Stimulated activated CD4-positive, alpha-beta T cell treated with anti-CD3 and anti-CD28 coated beads, Interleukin-1b, Interleukin-23, amount 100 ng/mL, for 1 hour (primary cell): ENCODE measurements around the gene AQP5.

Source experiments
- DNase-seq, 2 donors: peaks; one replicate each; pipeline ENCODE4 v3.0.0-alpha.2; 2020; ENCODE audit warnings: low read depth in 2 of 2

The AQP5 gene

GRCh38 chr12:49950273-49951251, 11.1 kb upstream of the AQP5 start, which contains the start of gene AQP2:
TSS of gene AQP2 (plus strand) at chr12:49950737. CDS start at chr12:49950831, 94 bp downstream.
- DNase-seq = no peak

DNA sequence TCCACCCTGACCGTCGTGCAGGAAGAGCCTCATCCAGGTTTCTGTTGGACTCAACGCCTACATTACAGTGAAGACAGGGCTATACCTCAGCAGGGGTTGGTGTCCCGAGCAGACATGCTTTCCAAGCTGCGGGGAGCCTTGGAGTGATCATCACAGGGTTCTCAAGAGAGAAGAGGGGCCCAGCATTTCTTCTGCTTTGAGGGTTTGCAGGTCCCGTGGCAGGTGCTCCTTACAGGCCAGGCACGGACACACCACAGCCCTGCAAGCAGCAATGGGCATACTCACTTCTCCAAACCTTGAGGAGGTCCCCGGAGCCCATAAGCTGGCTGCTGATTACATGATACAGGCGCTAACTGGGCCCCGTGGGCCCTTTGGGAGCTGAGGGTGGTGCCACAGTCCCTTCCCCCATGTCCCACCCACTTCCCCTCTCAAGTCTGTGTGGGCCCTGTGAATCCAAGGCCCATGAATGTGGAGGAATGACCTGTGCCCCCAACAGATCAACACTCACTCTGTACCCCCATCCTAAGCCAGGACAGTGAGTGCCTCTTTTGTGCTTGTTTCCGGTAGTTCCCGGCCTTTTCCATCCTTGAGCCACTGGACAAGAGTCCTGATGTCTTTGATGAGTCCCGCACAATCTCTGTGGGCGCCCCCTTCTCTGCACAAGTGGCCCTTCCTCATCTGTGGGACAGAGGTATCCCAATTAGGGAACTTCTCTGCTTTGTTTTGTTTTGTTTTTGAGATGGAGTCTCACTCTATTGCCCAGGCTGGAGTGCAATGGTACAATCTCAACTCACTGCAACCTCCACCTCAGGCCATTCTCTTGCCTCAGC, 10.0 kb upstream of the AQP5 start:
- DNase-seq = no peak

- DNase-seq = no peak
Observed at GRCh38 chr12:49952391-49953055, 9.1 kb upstream of the AQP5 start.

GRCh38 chr12:49953151-49953550, 8.5 kb upstream of the AQP5 start:
- DNase-seq = no peak

DNA sequence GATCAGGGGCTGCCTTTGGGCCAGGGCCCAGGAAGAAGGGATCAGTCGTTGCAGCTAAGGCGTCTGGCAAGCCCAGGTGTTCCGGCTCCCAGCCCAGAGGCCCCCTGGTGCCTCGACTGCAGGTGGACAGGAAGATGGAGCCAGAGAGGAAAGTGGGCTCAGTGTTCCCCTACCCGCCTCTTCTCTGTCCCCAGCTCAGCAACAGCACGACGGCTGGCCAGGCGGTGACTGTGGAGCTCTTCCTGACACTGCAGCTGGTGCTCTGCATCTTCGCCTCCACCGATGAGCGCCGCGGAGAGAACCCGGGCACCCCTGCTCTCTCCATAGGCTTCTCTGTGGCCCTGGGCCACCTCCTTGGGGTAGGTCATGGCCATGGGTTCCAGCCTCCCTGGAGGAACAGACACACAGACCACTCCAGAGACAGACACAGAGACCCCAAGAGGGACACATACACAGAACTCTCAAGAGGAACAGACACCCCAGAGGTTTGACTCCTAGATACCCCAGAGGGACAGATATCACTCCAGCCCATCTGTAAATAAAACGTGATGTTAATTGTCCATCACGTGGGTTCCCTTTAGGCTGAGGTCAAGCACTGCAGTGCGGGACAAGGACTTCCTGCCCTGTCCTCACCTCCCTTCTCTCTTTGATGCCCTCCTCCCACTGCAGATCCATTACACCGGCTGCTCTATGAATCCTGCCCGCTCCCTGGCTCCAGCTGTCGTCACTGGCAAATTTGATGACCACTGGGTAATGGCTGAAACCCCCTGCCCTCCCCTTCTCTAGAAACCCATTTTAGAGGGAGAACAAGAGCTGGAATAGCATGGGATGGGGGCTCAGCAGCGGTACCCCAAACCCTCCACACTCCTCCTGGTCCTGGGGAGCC, 7.5 kb upstream of the AQP5 start:
- DNase-seq = no peak

- DNase-seq = no peak
Observed at GRCh38 chr12:49954863-49955830, 6.5 kb upstream of the AQP5 start.

- no peak for DNase-seq
Observed at GRCh38 chr12:49955899-49956662, 5.6 kb upstream of the AQP5 start.

GRCh38 chr12:49956663-49957569, 4.8 kb upstream of the AQP5 start:
- DNase-seq = no peak

DNA sequence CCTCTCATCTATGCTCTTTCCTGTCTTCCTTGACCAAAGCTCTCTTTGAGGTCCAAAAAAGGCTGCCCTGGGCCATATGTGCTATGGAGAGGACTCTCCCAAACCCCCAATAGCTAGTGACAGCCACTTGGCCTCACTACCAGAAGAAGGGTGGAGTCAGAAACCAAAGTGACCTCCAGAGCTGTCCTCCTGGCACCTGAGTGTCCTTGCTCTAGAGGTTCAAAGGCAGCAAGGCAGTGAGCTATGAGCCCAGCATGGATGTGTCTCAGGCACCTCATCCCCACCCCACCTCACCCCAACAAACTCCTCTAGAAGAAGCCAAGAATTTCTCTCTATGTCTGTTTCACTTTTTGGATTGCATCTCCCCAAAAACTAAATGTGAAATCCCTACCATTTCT, 4.1 kb upstream of the AQP5 start:
- DNase-seq = no peak

DNA sequence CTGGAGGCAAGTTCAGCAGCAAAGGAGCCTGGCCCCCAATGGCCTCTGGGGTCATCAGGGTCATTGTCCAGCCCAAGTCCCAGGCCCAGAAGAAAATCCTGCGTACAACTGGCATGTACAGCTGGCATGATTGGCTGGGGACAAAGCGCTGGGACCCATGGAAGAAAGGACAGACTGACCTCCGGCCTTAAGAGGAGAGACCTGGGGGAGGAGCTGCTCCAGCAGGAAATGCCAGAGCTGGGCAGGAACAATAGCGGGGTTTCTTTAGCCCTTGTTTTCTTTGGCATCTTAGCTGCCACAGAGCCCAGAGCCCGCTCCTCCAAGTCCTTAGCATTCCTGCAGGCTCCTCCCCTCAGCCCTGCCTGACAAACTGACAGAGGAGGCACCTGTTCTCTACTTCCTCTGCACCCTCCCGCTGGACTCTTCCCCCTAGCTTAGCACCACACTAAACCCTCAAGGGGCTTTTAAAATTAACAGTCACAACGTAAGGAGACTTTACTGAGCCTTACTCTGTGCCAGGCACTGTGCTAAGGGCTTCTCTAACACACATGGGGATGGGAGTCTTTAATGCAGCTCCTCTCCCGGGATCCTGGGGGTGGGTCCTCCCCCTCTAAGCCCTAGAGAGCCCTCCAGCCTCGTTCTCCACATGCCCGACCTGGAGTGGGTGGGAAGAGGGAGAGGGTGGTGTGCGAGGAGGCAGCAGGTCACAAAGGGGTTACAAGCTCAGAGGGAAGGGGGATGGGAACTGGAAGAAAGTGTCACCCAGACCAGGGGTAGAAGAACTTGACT, 1.8 kb upstream of the AQP5 start:
- DNase-seq = no peak

GRCh38 chr12:49960474-49961110, 1.1 kb upstream of the AQP5 start:
- no peak for DNase-seq

GRCh38 chr12:49961993-49962764, 507 bp downstream of the AQP5 start:
- DNase-seq = no peak

DNA sequence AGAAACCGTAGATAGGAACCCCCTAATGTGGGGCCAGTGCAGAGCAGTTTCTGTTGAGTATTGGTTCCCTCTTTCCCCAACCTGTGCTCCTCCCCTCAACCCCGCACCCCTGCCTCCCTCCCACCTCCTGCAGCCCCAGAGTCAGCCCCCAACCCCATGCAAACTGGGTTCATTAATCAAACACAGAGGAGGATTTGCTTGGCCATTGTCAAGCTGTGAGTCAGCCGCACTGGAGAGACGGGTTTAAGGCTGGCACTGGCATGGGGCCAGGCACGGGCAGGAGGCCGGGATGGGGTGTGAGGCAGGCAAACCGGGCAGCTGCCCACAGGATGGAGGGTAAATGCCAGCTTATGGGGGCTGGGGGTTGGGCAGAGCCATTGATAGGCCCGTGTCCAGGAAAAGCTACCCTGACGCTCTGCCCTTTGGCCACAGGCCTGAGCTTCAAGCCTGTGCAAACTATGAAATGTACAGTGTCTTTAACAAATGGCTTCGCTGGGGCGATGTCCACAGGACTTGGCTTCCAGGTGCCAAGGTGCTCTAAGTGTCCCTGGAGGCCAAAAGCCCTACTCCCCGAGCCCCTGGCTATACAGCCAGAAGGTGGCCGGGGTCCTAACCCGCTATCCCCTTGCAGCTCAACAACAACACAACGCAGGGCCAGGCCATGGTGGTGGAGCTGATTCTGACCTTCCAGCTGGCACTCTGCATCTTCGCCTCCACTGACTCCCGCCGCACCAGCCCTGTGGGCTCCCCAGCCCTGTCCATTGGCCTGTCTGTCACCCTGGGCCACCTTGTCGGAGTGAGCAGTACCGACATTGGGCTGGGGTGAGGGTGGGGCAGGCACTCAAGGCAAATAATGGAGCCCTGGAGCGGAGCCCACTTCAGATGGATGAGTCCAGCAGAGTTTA, 1.4 kb downstream of the AQP5 start:
- DNase-seq = no peak

- no peak for DNase-seq
Observed at GRCh38 chr12:49963976-49964815, 2.5 kb downstream of the AQP5 start.
